ENCODE data around the gene RNF115.
"Not testable (repeated sequence)": the region's sequence is repeated elsewhere in the genome, so short reads cannot be mapped to it uniquely, and the experiment has no call there.

RNF115 gene

DNA sequence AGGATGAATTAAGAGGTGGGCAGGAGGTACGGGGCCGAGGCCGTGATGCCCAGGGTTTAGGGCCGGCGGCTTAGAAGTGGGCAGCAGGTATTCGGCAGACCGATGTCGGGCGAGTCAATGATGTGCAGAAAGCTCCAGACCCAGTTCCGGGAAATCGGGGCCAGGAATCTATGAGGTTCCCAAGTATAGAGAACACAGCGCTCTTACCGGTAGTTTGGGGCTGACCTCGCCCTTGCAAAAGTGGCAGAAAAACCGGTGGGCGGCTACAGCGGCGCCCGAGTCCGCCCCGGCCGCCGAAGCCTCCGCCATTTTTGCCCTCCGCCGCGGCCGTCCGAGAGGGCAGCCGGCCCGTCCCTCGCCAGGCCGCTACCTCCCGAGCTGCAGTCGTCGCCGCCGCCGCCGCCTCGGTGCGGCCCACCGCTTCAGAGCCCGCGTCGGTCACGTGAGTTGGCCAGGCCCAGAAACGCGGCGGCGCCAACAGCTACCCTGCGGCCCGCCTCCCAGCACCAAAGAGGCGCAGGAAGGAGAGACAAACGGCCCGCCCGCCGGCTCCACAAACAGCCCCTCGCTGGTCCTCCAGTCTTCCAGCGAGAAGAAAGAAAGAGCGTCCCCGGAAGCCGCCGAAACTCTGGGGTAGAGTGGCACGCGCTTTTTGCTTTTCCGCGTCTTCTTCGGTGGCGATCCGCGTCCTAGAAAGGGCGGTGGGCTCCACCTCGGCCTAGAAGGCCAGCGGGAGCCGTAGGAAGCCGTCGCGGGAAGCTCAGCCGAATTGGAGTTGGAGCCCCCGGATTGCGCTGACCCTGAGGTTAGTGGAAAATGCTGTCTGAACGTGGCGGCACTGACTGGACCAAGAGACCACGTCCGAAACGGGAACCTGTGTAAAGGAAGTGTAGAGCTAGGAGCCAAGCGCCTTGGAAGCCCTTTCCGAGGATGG is at the start of gene RNF115, which contains the start of gene POLR3C:
TSS of gene RNF115 (minus strand) at position 531 of the 934 bp plus-strand sequence. CDS start at position 309, 222 bp downstream.
TSS of gene POLR3C (plus strand) at position 636 of the 934 bp plus-strand sequence. CDS start 1,577 bp downstream, outside the sequence.
- DNase-seq: peak; percentile 87

DNA sequence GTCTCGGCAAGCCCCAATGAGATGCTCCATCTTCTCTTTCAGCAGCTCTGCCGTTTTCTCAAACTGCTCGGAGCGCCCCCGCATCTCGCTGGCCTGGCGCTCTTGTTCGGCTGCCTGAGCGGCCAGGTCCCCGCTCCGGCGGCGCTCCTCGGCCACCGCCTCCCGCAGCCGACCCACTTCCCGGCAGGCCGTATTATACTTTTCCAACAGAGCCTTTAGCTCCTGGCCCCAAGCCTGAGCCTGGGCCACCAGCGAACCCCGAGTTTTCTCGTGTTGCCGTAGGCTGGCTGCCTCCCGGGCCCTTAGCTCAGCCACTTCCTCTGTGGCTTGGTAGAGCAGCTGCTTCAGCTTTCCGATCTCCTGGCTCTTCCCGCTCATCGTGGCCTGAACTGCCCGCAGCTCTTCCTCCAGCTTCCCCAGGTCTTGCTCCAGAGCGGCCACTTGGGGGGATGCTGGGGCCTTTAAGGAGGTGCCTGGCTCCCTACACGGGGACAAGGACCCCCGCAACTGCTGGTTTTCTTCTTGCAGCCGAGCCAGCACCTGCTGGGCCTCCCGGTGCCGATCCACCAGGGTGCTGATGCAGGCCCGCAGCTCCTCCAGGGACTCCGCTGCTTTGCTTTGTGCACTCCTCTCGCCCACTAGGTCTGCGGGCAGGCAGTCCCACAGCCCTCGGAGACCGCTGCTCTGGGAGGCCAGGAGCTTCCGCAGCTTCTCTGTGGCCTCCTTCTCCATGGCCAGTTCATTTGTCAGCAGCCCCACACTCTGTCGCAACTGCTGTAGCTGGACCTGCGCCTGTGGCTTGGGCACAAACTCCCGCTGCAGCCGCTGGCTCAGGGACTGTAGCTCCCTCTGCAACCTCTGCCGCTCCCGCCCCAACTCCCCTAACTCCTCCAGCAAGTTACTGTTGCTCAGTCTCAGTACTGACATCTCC is 48.4 kb upstream of the RNF115 start:
- peak; percentile 30 for DNase-seq

DNA sequence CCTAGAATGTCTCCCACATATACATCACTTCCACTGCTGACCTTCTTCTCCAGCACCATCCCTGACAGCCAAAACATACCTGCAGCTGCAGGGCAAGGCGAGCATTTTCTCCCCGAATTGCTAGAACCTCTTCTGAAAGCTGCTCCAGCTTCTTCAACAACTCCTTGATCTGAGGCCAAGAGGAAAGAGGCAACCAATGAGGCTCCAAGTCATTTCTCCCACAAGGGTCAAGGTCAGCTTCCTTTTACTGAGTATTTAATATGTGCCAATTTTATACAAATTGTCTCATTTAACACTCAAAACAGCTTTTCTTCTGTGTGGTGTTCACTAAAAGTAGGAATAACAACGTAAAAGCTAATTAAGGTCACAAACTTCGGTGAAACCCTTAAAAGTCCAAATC is 44.3 kb upstream of the RNF115 start:
- DNase-seq: no peak

DNA sequence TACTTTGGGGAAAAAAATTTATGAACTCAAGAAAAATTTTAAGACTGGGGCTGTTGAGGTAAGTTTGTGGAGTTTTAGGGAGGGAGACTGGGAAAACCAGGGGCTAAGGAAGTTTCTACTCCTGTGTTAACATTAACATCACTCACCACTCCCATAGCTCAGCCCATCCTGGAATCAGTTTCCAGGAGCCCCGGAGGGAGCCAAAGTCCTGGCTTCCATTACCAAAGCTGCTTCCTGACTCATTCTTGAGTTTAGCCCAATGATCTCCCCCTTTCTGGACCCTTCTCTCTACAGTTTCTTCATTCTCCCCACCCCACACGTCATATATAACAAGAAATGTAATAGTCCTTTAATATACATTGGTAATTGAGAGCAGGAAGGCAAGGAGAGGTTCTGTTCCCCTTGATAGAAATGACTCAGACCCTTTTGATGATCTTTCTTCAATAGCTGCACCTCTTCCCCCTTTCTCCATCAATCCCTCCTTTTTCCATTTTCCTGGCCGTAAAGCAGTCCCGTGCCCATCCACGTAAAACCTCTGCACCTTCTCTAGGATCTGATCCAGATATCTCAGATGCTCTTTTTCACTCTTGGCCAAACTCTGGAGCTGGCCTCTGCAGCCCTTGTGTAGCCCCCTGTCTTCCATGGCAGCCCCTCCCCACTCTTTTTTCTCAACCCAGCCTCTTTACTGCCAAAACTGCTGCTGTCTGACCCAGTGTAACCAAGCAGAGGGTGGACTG is 39.6 kb upstream of the RNF115 start:
- no peak for DNase-seq

DNA sequence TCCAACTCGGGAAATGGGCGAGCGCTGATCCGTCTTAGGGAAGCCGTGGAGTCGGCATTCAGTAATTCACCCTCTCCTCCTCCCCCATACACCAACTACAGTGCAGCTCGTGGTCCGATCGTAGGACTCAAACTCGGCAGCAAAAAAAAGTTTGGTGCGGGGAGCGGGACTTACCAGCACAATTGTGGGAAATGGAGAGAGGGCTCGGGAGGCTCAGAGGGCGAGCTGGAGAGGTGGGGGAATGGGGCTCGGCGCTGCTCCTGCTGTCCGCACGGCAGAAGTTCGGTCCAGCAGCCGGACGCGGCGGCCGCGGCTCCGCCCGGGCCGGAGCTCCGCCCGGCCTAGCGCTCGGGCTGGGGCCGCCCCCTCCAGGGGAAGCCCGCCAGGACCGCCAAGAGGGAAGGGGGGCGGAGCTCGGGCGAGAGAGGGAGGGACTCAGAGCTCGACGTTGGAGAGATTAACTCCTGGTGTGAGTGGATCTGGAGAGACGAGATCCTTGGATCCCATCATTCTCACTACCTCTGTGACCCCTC is 35.7 kb upstream of the RNF115 start:
- DNase-seq: peak; percentile 77

DNA sequence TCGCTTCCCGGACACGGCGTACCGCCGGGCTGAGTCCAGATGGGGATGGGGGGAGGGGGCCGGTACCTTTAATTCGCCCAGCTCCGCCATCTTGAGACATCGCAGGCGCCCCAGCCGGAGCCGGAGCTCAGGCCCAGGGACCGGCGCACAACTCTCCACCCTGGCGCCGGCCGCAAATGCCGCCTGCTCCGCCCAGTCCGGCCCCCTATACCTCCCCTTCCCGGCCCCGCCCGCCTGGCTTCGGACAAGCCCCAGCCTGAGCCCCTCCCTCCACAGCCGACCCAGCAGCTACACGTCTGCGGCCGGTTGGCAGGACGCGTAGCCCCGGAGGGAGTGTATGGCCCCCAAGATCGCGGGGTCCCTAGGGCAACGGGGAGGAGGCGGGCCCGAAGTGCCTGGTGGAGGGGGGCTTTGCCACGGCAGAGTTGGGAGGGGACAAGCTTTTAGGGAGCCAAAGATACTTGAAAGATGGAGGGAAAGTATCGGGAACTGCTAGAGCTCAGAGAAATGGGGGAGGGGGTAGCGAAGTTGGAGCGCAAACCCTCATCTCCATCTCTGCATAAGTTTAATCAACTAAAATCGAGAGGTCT is 35.1 kb upstream of the RNF115 start, which contains the start of gene PIAS3:
TSS of gene PIAS3 (minus strand) at position 181 of the 590 bp plus-strand sequence. CDS start at position 90, 91 bp downstream.
- DNase-seq: peak; percentile 78

DNA sequence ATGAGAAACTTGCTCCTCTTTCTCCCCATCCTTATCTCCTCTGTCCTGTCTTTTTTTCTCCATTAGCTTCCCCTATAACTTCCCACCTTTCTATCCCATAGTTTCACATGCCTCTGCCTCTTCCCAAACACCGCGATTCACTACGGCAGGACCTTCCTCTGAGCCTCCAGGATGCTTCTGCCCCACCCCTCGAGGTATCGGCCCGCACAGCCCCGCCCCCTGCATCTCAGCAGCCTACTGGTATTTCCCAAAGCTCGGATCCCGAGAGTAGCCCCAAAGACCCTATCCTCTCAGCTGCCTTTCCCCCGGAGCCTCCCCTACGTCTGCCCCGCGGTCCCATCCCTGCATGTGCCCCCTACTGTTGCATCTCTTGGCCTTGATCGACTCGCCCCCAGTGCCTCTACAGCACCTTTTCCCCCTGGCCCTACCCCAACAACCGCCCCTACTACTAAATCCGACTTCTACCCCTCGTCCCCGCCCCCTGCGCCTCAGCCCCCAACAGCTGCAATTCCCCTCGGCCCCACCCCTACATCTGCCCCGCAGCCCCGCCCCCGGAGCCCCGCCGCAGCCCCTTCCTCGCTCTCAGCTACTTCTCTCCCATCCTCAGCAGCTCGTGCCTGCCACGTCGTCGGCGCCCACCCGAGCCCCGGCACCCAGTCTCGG is 34.5 kb upstream of the RNF115 start:
- peak; percentile 58 for DNase-seq

DNA sequence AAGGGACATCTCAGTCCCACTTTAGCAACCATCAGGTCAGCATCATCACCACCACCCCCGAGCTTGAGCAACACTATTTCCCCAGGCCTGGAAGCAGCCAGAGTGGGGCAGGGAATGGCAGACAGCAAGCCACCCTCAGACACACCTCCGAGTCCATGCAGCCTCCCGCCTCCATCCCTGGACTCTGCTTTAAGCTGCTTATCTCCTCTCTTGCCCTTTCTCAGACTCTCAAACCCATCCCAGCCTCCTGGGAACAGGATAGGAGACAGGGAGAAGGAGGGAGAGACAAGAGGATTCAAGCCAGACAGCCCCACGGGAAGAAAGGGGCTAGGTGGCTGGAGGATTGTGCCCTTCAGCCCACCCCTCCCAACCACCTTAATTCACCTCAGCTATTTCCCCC is 33.3 kb upstream of the RNF115 start:
- DNase-seq: no peak

DNA sequence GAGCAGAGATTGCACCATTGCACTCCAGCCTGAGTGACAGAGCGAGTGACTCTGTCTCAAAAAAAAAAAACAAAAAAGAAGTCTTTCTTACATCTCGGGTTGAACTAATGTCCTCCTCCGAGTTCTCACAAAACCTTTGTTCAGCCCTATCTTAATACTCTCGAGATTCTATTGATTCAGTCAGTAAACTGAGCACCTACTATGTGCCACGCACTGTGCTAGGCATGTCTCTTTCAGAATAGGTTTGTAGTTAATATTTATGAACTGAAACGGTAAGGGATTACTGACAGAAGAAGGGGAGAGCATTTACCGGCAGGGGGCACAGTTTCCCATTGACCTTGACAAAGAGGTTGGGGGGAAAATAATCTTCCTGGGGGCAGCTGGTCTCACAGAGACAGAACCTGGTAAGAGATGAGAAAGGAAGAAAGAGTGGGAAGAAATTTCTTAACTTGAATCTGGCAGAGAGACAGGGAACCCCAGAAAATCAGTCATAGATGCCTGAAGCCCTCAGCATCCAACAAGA is 31.6 kb upstream of the RNF115 start:
- DNase-seq: no peak

DNA sequence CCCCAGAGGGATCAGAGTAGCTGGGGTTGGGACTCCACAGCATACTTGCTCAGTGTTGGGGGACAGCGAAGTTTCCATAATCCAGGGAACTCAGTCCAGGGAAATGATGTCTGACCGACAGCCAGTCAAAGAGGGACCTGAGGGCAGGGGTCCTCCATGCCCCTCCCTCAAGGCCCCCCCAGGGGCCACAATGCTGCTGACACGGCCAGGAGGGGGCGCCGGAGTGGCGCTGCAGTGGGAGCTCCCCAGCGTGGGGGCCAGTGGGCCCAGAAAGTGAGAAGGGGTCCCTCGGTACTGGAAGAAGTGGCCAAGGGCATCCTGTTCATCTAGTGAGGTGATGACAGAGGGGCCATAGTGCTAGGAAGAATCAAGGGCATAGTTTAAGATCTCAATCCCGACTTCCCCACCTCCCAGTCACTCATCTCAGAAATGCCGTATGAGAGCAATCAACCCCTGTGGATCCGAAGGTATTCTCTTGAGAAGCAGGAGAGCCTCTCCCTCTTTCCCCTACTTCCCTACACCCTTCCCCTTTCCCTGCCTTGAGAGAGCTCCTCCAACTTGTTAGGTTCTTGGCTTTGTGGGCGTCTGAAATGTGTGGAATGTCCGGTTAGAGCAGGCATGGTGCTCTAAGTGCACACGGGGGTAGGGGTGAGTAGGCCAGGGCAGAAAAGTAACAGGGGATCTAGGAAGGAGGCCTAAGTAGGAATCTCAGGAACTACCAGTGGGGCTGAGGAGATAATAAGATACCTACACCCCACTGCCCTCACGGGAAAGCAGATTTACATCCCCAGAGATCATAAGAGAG is 25.7 kb upstream of the RNF115 start:
- no peak for DNase-seq

DNA sequence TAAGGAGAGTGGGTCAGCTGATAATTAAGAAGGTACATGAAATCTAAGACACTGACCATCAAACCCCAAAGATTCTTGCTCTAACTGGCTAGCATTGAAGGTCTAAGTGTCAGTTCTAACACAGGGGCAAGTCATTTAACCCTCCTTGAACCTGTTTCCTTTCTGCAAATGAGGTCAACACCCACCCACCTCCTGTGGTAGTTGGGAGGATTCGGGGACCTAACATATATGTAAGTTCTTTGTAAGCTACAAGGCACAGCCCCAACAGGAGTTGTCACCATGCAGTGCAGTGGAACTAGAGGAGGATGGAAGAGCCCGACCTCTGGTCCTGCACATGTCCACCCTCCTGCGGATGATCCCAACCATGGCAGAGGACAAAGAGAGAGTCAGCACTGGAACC is 23.9 kb upstream of the RNF115 start:
- no peak for DNase-seq

DNA sequence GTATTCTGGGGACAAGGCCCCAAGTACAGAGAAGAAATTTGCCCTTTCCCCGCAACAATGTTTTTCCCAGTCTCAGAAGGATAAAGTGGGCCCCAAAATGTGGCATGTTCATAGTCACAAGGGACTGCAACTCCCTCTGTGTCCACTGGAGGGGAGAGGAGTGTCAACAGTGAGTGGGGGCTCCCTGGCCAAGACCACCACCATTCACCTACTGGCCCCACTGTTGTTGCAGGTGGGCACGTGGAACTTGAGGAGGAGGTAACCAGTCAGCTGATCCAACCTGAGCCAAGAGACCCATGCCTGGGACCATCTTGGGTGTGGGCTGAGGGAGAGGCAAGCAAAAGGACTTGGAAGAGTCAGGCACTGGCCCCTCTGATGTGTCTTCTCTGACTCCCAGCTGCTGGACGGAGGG is 22.3 kb upstream of the RNF115 start:
- DNase-seq: peak; percentile 15

DNA sequence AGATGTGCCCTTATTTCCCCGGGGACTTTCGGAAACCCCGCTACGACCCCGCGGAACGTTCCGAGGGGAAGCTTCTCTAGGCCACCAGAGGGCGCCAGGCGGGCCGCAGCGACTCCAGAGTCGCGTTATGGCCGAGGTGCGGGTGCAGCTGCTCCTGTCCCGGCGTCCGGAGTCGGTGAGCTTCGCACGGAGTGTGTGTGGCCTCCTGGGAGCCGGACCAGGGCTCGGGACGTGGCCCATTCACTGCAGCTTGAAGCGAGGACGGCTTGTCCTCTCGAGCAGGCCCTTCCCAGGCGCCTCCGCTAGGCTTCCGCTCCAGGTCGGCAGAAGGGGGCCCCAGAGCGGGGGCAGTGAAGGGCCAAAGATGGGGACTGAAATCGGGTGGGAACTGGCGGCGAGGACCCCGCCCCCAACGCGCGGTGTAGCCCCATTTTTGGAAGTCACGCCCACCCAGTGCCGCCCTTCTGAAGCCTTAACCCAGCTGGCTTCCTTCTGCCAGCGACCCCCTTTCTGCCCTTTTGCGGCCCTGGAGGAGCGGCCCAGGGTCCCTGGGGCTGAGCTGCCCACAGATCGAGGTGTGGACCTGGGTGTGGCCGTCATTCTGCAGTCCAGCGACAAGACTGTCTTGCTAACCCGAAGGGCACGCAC is 21.7 kb upstream of the RNF115 start, which contains the start of gene NUDT17:
TSS of gene NUDT17 (plus strand) at position 117 of the 648 bp plus-strand sequence. CDS start at position 128, 11 bp downstream.
- DNase-seq: peak; percentile 79

DNA sequence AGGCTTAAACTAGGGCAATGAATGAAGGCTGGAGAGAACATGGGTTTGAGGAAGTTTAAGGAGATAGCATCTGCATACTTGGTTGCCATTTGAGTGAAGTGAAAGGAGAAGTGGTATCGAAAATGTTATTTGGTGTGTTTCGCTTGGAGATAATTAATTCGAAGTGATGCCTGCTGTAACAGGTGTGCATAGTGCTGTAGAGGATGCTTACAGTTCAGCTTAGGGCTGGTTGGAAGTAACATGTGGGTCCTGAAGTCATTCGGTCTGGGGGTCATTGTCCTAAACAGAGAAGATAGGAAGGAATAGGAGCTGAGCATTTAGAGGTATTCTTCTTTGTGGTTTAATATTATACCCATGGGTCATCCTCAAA is 21.2 kb upstream of the RNF115 start:
- DNase-seq: no peak

DNA sequence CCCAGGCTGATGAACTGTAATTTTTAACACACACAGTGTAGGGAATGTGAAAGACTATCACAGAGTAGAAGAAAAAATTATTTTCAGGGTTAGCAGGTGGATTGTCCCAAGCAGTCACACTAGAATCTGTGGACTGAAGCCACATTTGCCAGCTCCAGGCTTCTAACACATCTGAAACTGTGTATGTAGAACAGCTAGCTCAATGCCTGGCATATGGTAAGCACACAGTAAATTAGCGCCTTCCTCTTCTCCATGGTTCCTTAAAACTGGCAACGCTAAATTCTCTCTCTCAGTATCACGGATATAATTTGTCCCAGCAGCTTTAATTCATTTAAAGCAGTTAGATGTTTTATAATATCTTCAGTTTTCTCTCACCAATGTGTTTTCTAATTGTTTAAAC is 19.1 kb upstream of the RNF115 start:
- DNase-seq: no peak

DNA sequence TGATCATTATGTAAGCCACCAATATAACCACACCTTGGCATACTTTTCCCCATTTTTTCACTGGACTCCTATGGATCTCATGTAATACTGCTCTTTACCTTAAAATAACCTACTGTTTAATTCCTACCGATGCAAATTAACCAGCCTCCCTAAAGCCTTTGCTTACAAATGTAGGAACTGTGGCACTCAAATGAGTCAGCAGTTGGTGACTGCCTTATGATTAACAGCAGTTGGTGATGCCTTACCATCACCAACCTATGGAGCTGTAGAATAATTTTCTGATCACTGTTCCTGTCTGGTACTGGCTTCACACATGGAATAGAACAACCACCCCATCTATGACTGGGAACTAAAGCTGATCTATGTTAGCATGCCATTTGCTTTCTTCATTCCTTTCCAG is 13.8 kb upstream of the RNF115 start:
- no peak for DNase-seq

DNA sequence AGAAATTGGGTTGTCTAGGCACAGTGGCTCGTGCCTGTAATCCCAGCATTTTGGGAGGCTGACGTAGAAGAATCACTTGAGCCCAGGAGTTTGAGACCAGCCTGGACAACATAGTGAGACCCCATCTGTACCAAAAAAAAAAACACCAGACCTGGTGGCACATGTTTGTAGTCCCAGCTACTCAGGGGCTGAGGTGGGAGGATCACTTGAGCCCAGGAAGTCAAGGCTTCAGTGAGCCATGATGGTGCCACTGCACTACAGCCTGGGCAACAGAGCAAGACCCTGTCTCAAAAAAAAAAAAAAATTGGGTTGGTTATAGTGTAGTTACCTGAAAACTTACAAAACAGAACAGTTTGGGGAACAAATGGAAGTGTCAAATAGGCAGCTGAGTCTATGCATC is 6.9 kb upstream of the RNF115 start:
- not testable (repeated sequence) for DNase-seq

DNA sequence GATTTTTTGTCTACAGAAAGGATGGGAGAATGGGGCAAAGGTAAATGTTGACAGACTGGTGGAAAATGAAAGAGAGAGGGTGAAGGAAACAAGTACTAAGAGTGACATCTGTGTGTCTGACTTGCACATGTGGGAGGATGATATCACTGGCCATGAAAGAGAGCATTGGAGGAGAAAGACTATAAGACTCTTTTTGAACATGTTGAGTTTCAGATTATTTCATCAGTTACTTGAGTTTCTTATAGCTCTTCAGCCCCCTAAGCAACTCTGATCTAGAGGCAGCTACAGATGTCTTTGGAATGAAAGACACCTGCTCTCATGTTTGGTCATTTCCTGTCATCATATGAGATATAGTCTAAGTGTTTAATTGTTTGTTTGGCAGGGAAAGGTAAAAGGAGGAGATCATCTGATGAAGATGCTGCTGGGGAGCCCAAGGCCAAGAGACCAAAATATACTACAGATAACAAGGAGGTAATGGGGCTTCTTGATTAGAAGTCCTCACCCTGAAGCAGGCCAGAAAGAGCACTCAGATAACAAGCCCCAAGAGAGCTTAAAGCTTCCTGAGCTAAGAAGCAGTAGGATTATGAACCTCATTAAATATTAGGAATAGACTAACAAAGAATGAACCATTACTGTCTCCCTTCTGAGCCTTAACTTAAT is 4.6 kb upstream of the RNF115 start:
- no peak for DNase-seq

DNA sequence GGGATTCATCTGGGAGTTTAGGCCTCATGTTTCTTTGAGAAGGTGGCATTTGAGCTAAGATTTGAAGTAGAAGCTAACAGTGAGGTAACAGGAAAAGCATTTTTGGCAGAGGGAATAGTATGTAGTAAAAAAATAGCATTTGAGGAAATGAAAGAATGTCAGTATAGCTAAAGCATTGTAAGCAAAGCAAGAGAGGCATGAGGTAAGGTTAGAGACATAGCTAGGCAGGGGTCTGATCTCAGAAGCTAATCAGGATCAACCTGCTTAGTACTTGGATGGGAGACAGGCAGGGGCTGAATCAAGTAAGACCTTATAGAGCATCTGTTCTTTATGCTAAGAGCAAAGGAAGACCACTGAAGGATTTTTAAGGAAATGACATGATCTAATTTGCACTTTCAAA is 4.1 kb upstream of the RNF115 start:
- DNase-seq: no peak
